Testis (tissue), 2 donors: ENCODE data around the gene ZAP70.

Source experiments
- POLR2A ChIP-seq: fragments of 450-650 bp; IDR thresholded peaks from one replicate; pipeline ENCODE4 v1.6.1; 2017; ENCODE audit warnings: antibody characterized with exemption, mild to moderate bottlenecking, moderate library complexity
- TF ChIP-seq, protein P1 (sequence below), 3 experiments: fragments of 450-650 bp in 2 of 3; fragments of 200-600 bp in 1 of 3; sonication (generic) in 1 of 3; IDR thresholded peaks; one replicate each; pipeline ENCODE4 v1.5.1; 2016 to 2019; ENCODE audit warnings: antibody characterized with exemption in 3 of 3, mild to moderate bottlenecking in 2 of 3, moderate library complexity in 1 of 3

DNA sequence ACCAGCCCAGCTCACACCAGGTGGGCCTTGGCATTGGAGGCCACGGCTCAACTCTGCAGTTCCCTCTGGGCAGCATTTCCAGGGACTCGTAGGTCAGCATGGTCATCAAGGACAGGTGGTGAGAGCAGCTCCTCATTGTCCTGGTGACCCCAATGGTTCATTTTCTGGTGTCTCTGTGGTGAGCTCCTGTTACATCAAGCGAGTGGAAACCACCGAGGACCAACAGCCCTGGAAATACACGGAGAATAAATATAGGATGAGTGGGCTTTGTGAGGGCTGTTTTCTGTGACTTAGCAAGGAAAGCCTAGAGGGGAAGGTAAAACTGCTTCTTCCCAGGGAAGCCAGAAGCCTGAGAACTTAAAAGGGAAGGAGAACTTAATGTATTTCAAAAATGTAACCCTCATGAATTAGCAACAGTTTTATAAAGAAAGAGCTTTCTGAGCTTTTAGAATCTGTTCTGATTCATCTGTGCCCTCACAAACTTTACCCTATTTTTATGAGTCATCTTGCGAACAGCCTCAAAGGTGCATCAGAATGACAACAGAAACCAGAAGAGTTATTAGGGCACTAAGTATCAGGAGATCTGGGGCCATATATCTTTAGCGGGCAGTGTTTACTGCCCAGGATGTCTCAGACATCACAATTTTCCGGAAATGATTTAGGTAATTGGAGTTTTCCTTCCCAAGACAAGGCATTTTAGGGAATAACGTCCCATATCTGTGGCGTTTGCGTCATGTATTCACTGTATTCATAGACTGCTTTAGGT, 25.1 kb upstream of the ZAP70 start:
- TF ChIP-seq, protein P1, sequence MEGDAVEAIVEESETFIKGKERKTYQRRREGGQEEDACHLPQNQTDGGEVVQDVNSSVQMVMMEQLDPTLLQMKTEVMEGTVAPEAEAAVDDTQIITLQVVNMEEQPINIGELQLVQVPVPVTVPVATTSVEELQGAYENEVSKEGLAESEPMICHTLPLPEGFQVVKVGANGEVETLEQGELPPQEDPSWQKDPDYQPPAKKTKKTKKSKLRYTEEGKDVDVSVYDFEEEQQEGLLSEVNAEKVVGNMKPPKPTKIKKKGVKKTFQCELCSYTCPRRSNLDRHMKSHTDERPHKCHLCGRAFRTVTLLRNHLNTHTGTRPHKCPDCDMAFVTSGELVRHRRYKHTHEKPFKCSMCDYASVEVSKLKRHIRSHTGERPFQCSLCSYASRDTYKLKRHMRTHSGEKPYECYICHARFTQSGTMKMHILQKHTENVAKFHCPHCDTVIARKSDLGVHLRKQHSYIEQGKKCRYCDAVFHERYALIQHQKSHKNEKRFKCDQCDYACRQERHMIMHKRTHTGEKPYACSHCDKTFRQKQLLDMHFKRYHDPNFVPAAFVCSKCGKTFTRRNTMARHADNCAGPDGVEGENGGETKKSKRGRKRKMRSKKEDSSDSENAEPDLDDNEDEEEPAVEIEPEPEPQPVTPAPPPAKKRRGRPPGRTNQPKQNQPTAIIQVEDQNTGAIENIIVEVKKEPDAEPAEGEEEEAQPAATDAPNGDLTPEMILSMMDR (IDR thresholded peaks at IDR 0.05): no peak
- no peak for TF ChIP-seq POLR2A
